Retina (tissue), 1 donor: ENCODE results near the gene KIF25.
A peak's percentile ranks its signal among the peaks of the same experiment; 100 is the strongest.
"Not testable (repeated sequence)": the region's sequence is repeated elsewhere in the genome, so short reads cannot be mapped to it uniquely, and the experiment has no call there.

Source experiments
- DNase-seq: peaks from one replicate; pipeline ENCODE4 v3.0.0-alpha.2; 2016

Gene KIF25

GRCh38 chr6:167976116-167976657, 21.3 kb upstream of the KIF25 start:
- not testable (repeated sequence) for DNase-seq

GRCh38 chr6:167976708-167977107, 20.8 kb upstream of the KIF25 start:
- DNase-seq, result no peak

- DNase-seq, result no peak
These were observed 19.6 kb upstream of the KIF25 start for GRCh38 chr6:167977717-167978467.

- no peak for DNase-seq
These were observed 18.9 kb upstream of the KIF25 start for GRCh38 chr6:167978607-167979006.

- peak; percentile 40 for DNase-seq
These were observed 17.9 kb upstream of the KIF25 start for GRCh38 chr6:167979436-167980139.

- DNase-seq, result no peak
These were observed 16.4 kb upstream of the KIF25 start for GRCh38 chr6:167980911-167981580.

- no peak for DNase-seq
These were observed 15.5 kb upstream of the KIF25 start for GRCh38 chr6:167981916-167982462.

- DNase-seq, result no peak
These were observed 13.2 kb upstream of the KIF25 start for GRCh38 chr6:167984144-167984719.

- no peak for DNase-seq
These were observed 12.4 kb upstream of the KIF25 start for GRCh38 chr6:167984876-167985604.

- DNase-seq, result no peak
These were observed 11.4 kb upstream of the KIF25 start for GRCh38 chr6:167985911-167986595.

GRCh38 chr6:167987396-167988153, 9.9 kb upstream of the KIF25 start:
- no peak for DNase-seq

- DNase-seq, result no peak
These were observed 9.3 kb upstream of the KIF25 start for GRCh38 chr6:167988154-167988495.

- DNase-seq, result no peak
These were observed 8.3 kb upstream of the KIF25 start for GRCh38 chr6:167988945-167989841.

GRCh38 chr6:167990016-167990945, 7.2 kb upstream of the KIF25 start:
- no peak for DNase-seq

- no peak for DNase-seq
These were observed 4.3 kb upstream of the KIF25 start for GRCh38 chr6:167993169-167993568.

- DNase-seq, result no peak
These were observed 3.6 kb upstream of the KIF25 start for GRCh38 chr6:167993831-167994230.

- DNase-seq, result no peak
These were observed 2.2 kb upstream of the KIF25 start for GRCh38 chr6:167995302-167995701.

- no peak for DNase-seq
These were observed 1.7 kb upstream of the KIF25 start for GRCh38 chr6:167995731-167996151.
